PC-3 (cell line): ENCODE data around the gene CCNY.

Experiments
- CTCF ChIP-seq: fragments of 300-600 bp; sonication (generic); conservative IDR thresholded peaks from 2 replicates; pipeline ENCODE4 v1.5.1; 2017; ENCODE audit warnings: antibody characterized with exemption, low read depth, mild to moderate bottlenecking, low read length
- EZH2 ChIP-seq: fragments of 300-600 bp; sonication (generic); IDR thresholded peaks from one replicate; pipeline ENCODE4 v1.6.1; 2017; ENCODE audit warnings: antibody characterized with exemption, mild to moderate bottlenecking, low read length; ENCODE audit not compliant: unreplicated experiment
- EZH2phosphoT487 ChIP-seq: fragments of 300-600 bp; sonication (generic); IDR thresholded peaks from 2 replicates; pipeline ENCODE4 v1.6.1; 2018; ENCODE audit warnings: mild to moderate bottlenecking, antibody characterized with exemption, low read length, borderline replicate concordance

- TF ChIP-seq CTCF (no peak), EZH2 (no peak), EZH2phosphoT487 (no peak)
Measured at GRCh38 chr10:35594115-35595079, 258.1 kb downstream of the CCNY start.
